ENCODE measurements around the gene IDNK.

The IDNK gene

GRCh38 chr9:83670381-83670780 lies 47.4 kb downstream of the IDNK start:
- Histone ChIP-seq H3K36me3 (peaks cover 62% of the 10 kb centered on the region), H3K4me1 (ENCODE audit: control insufficient read depth in 1 of 2, insufficient read depth in 1 of 2, low read depth in 1 of 2, low read length in 1 of 2) (peaks cover 0 to 4% of the 10 kb centered on the region in 2 experiments), H3K4me3 (ENCODE audit: low read depth in 1 of 2, low read length in 1 of 2) (no peak overlapping the region), H3K27me3 (no peaks in the 10 kb centered on the region), H3K27ac (no peak overlapping the region), H3K9me3 (no peaks in the 10 kb centered on the region)
- TF ChIP-seq CTCF (IDR thresholded peaks at IDR 0.05), result no peak

GRCh38 chr9:83671451-83671850 lies 48.5 kb downstream of the IDNK start:
- no peaks in the 10 kb centered on the region for H3K9me3 ChIP-seq
- H3K4me1 ChIP-seq (ENCODE audit: control insufficient read depth in 1 of 2, insufficient read depth in 1 of 2, low read depth in 1 of 2, low read length in 1 of 2), result no peaks in the 10 kb centered on the region
- no peak for TF ChIP-seq CTCF (IDR thresholded peaks at IDR 0.05)
- H3K27ac ChIP-seq, result no peak overlapping the region
- no peaks in the 10 kb centered on the region for H3K27me3 ChIP-seq
- H3K36me3 ChIP-seq, result peaks cover 71% of the 10 kb centered on the region
- no peak overlapping the region for H3K4me3 ChIP-seq (ENCODE audit: low read depth in 1 of 2, low read length in 1 of 2)

GRCh38 chr9:83675466-83675865 lies 52.5 kb downstream of the IDNK start:
- no peak for TF ChIP-seq CTCF (IDR thresholded peaks at IDR 0.05)
- H3K4me1 ChIP-seq (ENCODE audit: control insufficient read depth in 1 of 2, insufficient read depth in 1 of 2, low read depth in 1 of 2, low read length in 1 of 2), result no peaks in the 10 kb centered on the region
- H3K36me3 ChIP-seq, result peaks cover 68% of the 10 kb centered on the region
- no peak overlapping the region for H3K4me3 ChIP-seq (ENCODE audit: low read depth in 1 of 2, low read length in 1 of 2)
- H3K9me3 ChIP-seq, result no peaks in the 10 kb centered on the region
- H3K27ac ChIP-seq, result no peak overlapping the region
- H3K27me3 ChIP-seq, result no peaks in the 10 kb centered on the region

GRCh38 chr9:83677596-83677995 lies 54.7 kb downstream of the IDNK start:
- no peak overlapping the region for H3K27ac ChIP-seq
- no peaks in the 10 kb centered on the region for H3K4me1 ChIP-seq (ENCODE audit: control insufficient read depth in 1 of 2, insufficient read depth in 1 of 2, low read depth in 1 of 2, low read length in 1 of 2)
- TF ChIP-seq CTCF (IDR thresholded peaks at IDR 0.05), result no peak
- no peaks in the 10 kb centered on the region for H3K9me3 ChIP-seq
- H3K36me3 ChIP-seq, result peaks cover 79% of the 10 kb centered on the region
- H3K27me3 ChIP-seq, result no peaks in the 10 kb centered on the region
- H3K4me3 ChIP-seq (ENCODE audit: low read depth in 1 of 2, low read length in 1 of 2), result no peak overlapping the region

- no peaks in the 10 kb centered on the region for H3K4me1 ChIP-seq (ENCODE audit: control insufficient read depth in 1 of 2, insufficient read depth in 1 of 2, low read depth in 1 of 2, low read length in 1 of 2)
- H3K36me3 ChIP-seq, result peaks cover 57% of the 10 kb centered on the region
- no peak overlapping the region for H3K4me3 ChIP-seq (ENCODE audit: low read depth in 1 of 2, low read length in 1 of 2)
- no peak for TF ChIP-seq CTCF (IDR thresholded peaks at IDR 0.05)
- H3K9me3 ChIP-seq, result no peaks in the 10 kb centered on the region
- H3K27ac ChIP-seq, result no peak overlapping the region
- H3K27me3 ChIP-seq, result no peaks in the 10 kb centered on the region
Observed at GRCh38 chr9:83680233-83680632, 57.3 kb downstream of the IDNK start.

GRCh38 chr9:83681490-83681889 lies 58.5 kb downstream of the IDNK start:
- Histone ChIP-seq H3K4me3 (ENCODE audit: low read depth in 1 of 2, low read length in 1 of 2) (no peak overlapping the region), H3K27me3 (no peaks in the 10 kb centered on the region), H3K9me3 (no peaks in the 10 kb centered on the region), H3K4me1 (ENCODE audit: control insufficient read depth in 1 of 2, insufficient read depth in 1 of 2, low read depth in 1 of 2, low read length in 1 of 2) (no peaks in the 10 kb centered on the region), H3K36me3 (peaks cover 44% of the 10 kb centered on the region), H3K27ac (no peak overlapping the region)
- no peak for TF ChIP-seq CTCF (IDR thresholded peaks at IDR 0.05)
